ENCODE data around the gene SCGN.

SCGN gene

DNA sequence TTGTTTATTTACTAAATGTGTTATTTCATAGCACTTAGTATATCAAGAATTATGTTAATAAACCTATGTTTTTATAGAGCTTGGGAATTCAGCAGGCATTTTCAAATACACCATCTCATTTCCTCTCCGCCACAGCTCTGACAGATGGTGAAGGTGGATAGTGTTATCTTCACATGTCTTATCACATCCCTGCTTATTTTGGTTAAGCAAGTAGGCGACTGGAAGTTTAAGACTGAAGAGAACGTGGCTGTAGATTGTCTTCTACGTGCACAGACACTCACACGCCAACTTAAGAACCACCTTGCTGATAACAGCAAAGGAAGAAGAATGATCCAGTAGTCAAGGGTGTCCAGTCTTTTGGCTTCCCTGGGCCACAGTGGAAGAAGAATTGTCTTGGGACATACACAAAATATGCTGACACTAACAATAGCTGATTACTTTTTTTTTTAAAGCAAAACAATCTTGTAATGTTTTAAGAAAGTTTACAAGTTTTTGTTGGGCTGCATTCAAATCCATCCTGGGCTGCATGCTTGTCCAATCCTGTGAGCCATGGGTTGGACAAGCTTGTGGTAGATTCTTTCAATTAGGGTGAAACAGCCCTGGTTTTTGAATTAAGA, 43.3 kb upstream of the SCGN start:
- CTCF ChIA-PET, result interaction anchor here (0.7 to 1.7 kb wide), 4 partner anchors 274 to 385 kb away, joined by 3 to 6 read pairs (median 4); partner anchors contain the start of gene CARMIL1
- peaks cover 0 to 4% of the 10 kb centered on the region in 2 experiments; a peak in 1 of 3 replicates for H3K36me3 ChIP-seq (ENCODE audit: control insufficient read depth in 2 of 2, insufficient read depth in 1 of 2, low read length in 2 of 2)
- POLR2A ChIA-PET, result no interaction called here
- H3K27ac ChIP-seq (ENCODE audit: extremely low read depth, low read depth, low read length), result no peak overlapping the region
- no peaks in the 10 kb centered on the region for H3K4me1 ChIP-seq (ENCODE audit: control insufficient read depth, insufficient read depth, low read length)
- H3K4me3 ChIP-seq (ENCODE audit: low read depth, low read length), result no peak overlapping the region
- TF ChIP-seq ZNF596 (tag by site-specific recombination; IDR thresholded peaks at IDR 0.05) (no peak), SCRT2 (tag by site-specific recombination; IDR thresholded peaks at IDR 0.05) (no peak), ZNF664 (tag by site-specific recombination; IDR thresholded peaks at IDR 0.05) (no peak), ZBTB26 (tag by site-specific recombination; optimal IDR thresholded peaks at IDR 0.05) (no peak)
- TF ChIP-seq, protein P1, sequence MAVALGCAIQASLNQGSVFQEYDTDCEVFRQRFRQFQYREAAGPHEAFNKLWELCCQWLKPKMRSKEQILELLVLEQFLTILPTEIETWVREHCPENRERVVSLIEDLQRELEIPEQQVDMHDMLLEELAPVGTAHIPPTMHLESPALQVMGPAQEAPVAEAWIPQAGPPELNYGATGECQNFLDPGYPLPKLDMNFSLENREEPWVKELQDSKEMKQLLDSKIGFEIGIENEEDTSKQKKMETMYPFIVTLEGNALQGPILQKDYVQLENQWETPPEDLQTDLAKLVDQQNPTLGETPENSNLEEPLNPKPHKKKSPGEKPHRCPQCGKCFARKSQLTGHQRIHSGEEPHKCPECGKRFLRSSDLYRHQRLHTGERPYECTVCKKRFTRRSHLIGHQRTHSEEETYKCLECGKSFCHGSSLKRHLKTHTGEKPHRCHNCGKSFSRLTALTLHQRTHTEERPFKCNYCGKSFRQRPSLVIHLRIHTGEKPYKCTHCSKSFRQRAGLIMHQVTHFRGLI (tag by site-specific recombination; IDR thresholded peaks at IDR 0.05), result no peak
- H3K9me3 ChIP-seq (ENCODE audit: control insufficient read depth, insufficient read depth, low read depth, low read length), result no peaks in the 10 kb centered on the region

DNA sequence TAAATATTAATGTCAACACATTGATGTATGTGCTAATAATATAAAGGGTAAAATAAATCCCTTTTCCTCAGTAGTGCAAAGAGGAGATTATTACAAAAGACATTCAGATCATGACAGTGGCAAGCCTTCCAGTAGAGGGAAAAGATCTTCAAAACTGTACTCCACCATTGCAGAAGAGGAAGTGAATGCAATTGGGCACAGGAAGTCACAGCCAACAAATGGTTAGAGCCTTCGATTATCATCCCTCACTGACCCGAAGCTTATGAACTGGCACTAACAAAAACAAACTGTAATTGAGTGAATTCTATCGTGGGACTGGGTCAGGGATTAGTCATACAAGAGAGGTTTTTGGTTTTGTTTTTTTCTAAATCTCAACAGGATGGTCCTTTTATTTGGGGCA, 39.3 kb upstream of the SCGN start:
- Histone ChIP-seq H3K27ac (ENCODE audit: extremely low read depth, low read depth, low read length) (no peak overlapping the region), H3K4me1 (ENCODE audit: control insufficient read depth, insufficient read depth, low read length) (no peaks in the 10 kb centered on the region), H3K36me3 (ENCODE audit: control insufficient read depth in 2 of 2, insufficient read depth in 1 of 2, low read length in 2 of 2) (peaks cover 0 to 4% of the 10 kb centered on the region in 2 experiments; a peak in 1 of 3 replicates), H3K4me3 (ENCODE audit: low read depth, low read length) (no peak overlapping the region), H3K9me3 (ENCODE audit: control insufficient read depth, insufficient read depth, low read depth, low read length) (no peaks in the 10 kb centered on the region)
- ChIA-PET POLR2A (no interaction called here), CTCF (interaction anchor here (1.7 kb wide), 1 partner anchor 10 kb away, joined by 6 read pairs; no protein-coding TSS in a partner anchor)
- TF ChIP-seq ZNF830 (tag by site-specific recombination; IDR thresholded peaks at IDR 0.05; ENCODE audit: low read depth) (no peak), ZNF202 (tag by site-specific recombination; IDR thresholded peaks at IDR 0.05; ENCODE audit: borderline replicate concordance) (no peak), ZNF623 (tag by site-specific recombination; IDR thresholded peaks at IDR 0.05) (no peak), ZBTB21 (tag by site-specific recombination; IDR thresholded peaks at IDR 0.05) (no peak), ZNF302 (tag by site-specific recombination; IDR thresholded peaks at IDR 0.05; ENCODE audit: low read depth) (no peak), ZNF776 (tag by site-specific recombination; IDR thresholded peaks at IDR 0.05; ENCODE audit: borderline replicate concordance) (no peak), ZNF175 (tag by site-specific recombination; IDR thresholded peaks at IDR 0.05) (no peak), GLI2 (tag by site-specific recombination; IDR thresholded peaks at IDR 0.05; ENCODE audit: borderline replicate concordance, low read depth) (no peak), ZNF518A (tag by site-specific recombination; conservative IDR thresholded peaks at IDR 0.05; ENCODE audit: low read depth) (no peak), SP7 (tag by site-specific recombination; IDR thresholded peaks at IDR 0.05) (no peak), ZNF394 (tag by site-specific recombination; IDR thresholded peaks at IDR 0.05; ENCODE audit: borderline replicate concordance) (no peak), ZNF596 (tag by site-specific recombination; IDR thresholded peaks at IDR 0.05) (no peak), ZNF558 (tag by site-specific recombination; IDR thresholded peaks at IDR 0.05) (no peak), ZNF571 (tag by site-specific recombination; IDR thresholded peaks at IDR 0.05) (no peak), MYNN (tag by site-specific recombination; IDR thresholded peaks at IDR 0.05; ENCODE audit: borderline replicate concordance) (no peak), WT1 (tag by site-specific recombination; IDR thresholded peaks at IDR 0.05) (no peak)
- TF ChIP-seq, protein P2, sequence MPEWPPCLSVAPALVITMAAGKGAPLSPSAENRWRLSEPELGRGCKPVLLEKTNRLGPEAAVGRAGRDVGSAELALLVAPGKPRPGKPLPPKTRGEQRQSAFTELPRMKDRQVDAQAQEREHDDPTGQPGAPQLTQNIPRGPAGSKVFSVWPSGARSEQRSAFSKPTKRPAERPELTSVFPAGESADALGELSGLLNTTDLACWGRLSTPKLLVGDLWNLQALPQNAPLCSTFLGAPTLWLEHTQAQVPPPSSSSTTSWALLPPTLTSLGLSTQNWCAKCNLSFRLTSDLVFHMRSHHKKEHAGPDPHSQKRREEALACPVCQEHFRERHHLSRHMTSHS (tag by site-specific recombination; IDR thresholded peaks at IDR 0.05), result no peak
- TF ChIP-seq, protein P3, sequence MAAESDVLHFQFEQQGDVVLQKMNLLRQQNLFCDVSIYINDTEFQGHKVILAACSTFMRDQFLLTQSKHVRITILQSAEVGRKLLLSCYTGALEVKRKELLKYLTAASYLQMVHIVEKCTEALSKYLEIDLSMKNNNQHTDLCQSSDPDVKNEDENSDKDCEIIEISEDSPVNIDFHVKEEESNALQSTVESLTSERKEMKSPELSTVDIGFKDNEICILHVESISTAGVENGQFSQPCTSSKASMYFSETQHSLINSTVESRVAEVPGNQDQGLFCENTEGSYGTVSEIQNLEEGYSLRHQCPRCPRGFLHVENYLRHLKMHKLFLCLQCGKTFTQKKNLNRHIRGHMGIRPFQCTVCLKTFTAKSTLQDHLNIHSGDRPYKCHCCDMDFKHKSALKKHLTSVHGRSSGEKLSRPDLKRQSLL (tag by site-specific recombination; IDR thresholded peaks at IDR 0.05), result no peak
